ENCODE measurements around the gene CTSH.

CTSH gene

GRCh38 chr15:78979456-78980320 lies 34.8 kb upstream of the CTSH start:
- peak overlapping the region; percentile 53 for H3K27ac ChIP-seq

GRCh38 chr15:78978601-78979179 lies 33.8 kb upstream of the CTSH start:
- Histone ChIP-seq H3K27ac (no peak overlapping the region), H3K9me3 (ENCODE audit: severe bottlenecking) (no peaks in the 10 kb centered on the region), H3K4me3 (ENCODE audit: low read depth, low read length) (no peak overlapping the region), H3K36me3 (no peaks in the 10 kb centered on the region), H3K27me3 (ENCODE audit: insufficient read depth, low read depth, severe bottlenecking) (no peaks in the 10 kb centered on the region)
- TF ChIP-seq CTCF (IDR thresholded peaks at IDR 0.05; ENCODE audit: low read depth, low read length): no peak
- DNase-seq: no peak

More at GRCh38 chr15:78979456-78980320, 34.8 kb upstream of the CTSH start:
- Histone ChIP-seq H3K27me3 (ENCODE audit: insufficient read depth, low read depth, severe bottlenecking) (no peaks in the 10 kb centered on the region), H3K9me3 (ENCODE audit: severe bottlenecking) (no peaks in the 10 kb centered on the region), H3K4me3 (ENCODE audit: low read depth, low read length) (no peak overlapping the region), H3K36me3 (no peaks in the 10 kb centered on the region)
- peak; percentile 82 for TF ChIP-seq CTCF (IDR thresholded peaks at IDR 0.05; ENCODE audit: low read depth, low read length)
- DNase-seq: peak; percentile 88

- no peaks in the 10 kb centered on the region for H3K27me3 ChIP-seq (ENCODE audit: insufficient read depth, low read depth, severe bottlenecking)
- DNase-seq: no peak
- H3K27ac ChIP-seq: no peak overlapping the region
- no peaks in the 10 kb centered on the region for H3K9me3 ChIP-seq (ENCODE audit: severe bottlenecking)
- no peak overlapping the region for H3K4me3 ChIP-seq (ENCODE audit: low read depth, low read length)
- no peak for TF ChIP-seq CTCF (IDR thresholded peaks at IDR 0.05; ENCODE audit: low read depth, low read length)
- no peaks in the 10 kb centered on the region for H3K36me3 ChIP-seq
Observed at GRCh38 chr15:78977591-78978347, 32.9 kb upstream of the CTSH start.

GRCh38 chr15:78977091-78977571 lies 32.3 kb upstream of the CTSH start:
- H3K9me3 ChIP-seq (ENCODE audit: severe bottlenecking): no peaks in the 10 kb centered on the region
- no peaks in the 10 kb centered on the region for H3K27me3 ChIP-seq (ENCODE audit: insufficient read depth, low read depth, severe bottlenecking)
- H3K27ac ChIP-seq: no peak overlapping the region
- TF ChIP-seq CTCF (IDR thresholded peaks at IDR 0.05; ENCODE audit: low read depth, low read length): no peak
- DNase-seq: no peak
- H3K36me3 ChIP-seq: no peaks in the 10 kb centered on the region
- no peak overlapping the region for H3K4me3 ChIP-seq (ENCODE audit: low read depth, low read length)

GRCh38 chr15:78976691-78977090 lies 31.8 kb upstream of the CTSH start:
- DNase-seq: no peak
- H3K4me3 ChIP-seq (ENCODE audit: low read depth, low read length): no peak overlapping the region
- no peaks in the 10 kb centered on the region for H3K27me3 ChIP-seq (ENCODE audit: insufficient read depth, low read depth, severe bottlenecking)
- H3K36me3 ChIP-seq: no peaks in the 10 kb centered on the region
- H3K9me3 ChIP-seq (ENCODE audit: severe bottlenecking): no peaks in the 10 kb centered on the region
- H3K27ac ChIP-seq: no peak overlapping the region
- TF ChIP-seq CTCF (IDR thresholded peaks at IDR 0.05; ENCODE audit: low read depth, low read length): no peak

Data from WERI-Rb-1 (cell line).